Measurements from ENCODE around the gene CCDC137.

DNA sequence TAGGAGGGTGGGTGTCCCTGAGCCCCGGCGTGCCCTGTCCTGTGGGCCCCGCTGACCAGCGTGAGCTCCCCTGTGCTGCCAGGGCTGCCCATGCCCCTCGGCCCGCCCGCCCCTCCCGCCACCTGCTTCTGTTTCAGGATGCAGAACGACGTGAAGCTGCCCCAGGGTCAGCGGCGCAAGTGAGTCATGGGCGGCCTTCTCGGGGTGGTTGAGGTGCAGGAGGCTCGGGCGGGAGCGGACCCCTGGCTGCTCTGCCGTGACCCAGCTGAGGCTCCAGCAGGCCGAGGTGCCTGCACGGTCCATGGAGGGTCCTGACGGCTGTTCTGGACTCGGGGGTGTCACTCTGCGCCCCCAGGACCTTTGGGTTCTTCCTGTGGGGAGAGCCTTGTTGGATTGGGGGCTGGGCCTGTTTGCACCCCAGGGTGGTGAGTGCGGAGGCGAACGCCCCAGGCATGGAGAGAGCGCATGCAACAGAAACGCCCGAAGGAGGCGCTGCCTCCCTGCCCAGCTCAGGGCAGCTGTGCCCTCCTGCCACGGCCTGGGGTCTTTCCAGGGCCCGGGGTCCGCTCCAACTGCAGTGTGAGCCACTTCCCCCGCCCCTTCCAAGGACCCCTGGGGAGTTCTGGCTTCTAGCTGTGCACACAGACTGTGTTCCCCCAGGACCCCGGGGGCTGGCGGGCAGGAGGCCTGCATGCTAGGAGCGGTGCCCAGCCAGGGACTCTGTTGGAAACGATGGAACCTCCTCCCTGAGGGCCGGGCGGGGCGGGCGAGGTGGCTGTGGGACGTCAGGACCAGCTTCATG, 49.5 kb downstream of the CCDC137 start:
- TF ChIP-seq EZH2 (IDR thresholded peaks at IDR 0.05; ENCODE audit: insufficient read depth, poor library complexity, severe bottlenecking), result no peak
- TF ChIP-seq EZH2phosphoT487 (IDR thresholded peaks at IDR 0.05; ENCODE audit: insufficient read depth, low read depth), result no peak
